ENCODE results near the gene LYSET. TPM values are rescaled to one million over a fixed set of nuclear protein-coding genes. Genes with fewer than 3 reads are reported as not detected.

Gene LYSET
- total RNA-seq, 1 experiment from 2014 or later, result 17.3 TPM

- Histone ChIP-seq H3K4me1 (peaks cover 5% of the 10 kb centered on the region; the same call in 1 of the 2 replicates), H3K9me3 (no peaks in the 10 kb centered on the region), H3K36me3 (ENCODE audit: control insufficient read depth, insufficient read depth, low read length) (no peaks in the 10 kb centered on the region), H3K27me3 (replicated peaks; ENCODE audit: control insufficient read depth, insufficient read depth, low read length) (no peaks in the 10 kb centered on the region), H3K4me3 (ENCODE audit: low read depth, low read length) (no peak overlapping the region)
- no peak for TF ChIP-seq CTCF (IDR thresholded peaks at IDR 0.05; ENCODE audit: insufficient read depth in 1 of 2, low read depth in 1 of 2, low read length in 1 of 2, severe bottlenecking in 1 of 2, unreplicated experiment in 1 of 2)
- Mint-ChIP-seq H3K27ac (ENCODE audit: unreplicated experiment) (no peak overlapping the region), H3K9me3 (ENCODE audit: unreplicated experiment) (no peaks in the 10 kb centered on the region), H3K27me3 (ENCODE audit: insufficient read depth, unreplicated experiment) (no peaks in the 10 kb centered on the region), H3K4me1 (ENCODE audit: low read depth, unreplicated experiment) (peaks cover 6% of the 10 kb centered on the region), H3K4me3 (ENCODE audit: unreplicated experiment) (no peak overlapping the region), H3K36me3 (ENCODE audit: insufficient read depth, unreplicated experiment) (peaks cover 6% of the 10 kb centered on the region)
- POLR2A ChIA-PET, result no interaction called here
- no peak for DNase-seq
- intact Hi-C loops (cut with micrococcal nuclease; ENCODE audit: unreplicated experiment), result no loop called here
- CTCF ChIA-PET, result no interaction called here
- no TSS peak for BruUV-seq (replicated peaks)
Observed at GRCh38 chr14:93142854-93143652, 42.1 kb upstream of the LYSET start.

GRCh38 chr14:93146119-93146518, 39.0 kb upstream of the LYSET start:
- Mint-ChIP-seq H3K27me3 (ENCODE audit: insufficient read depth, unreplicated experiment) (no peaks in the 10 kb centered on the region), H3K27ac (ENCODE audit: unreplicated experiment) (no peak overlapping the region), H3K4me3 (ENCODE audit: unreplicated experiment) (no peak overlapping the region), H3K9me3 (ENCODE audit: unreplicated experiment) (no peaks in the 10 kb centered on the region), H3K4me1 (ENCODE audit: low read depth, unreplicated experiment) (peaks cover 12% of the 10 kb centered on the region), H3K36me3 (ENCODE audit: insufficient read depth, unreplicated experiment) (peaks cover 5% of the 10 kb centered on the region)
- intact Hi-C loops (cut with micrococcal nuclease; ENCODE audit: unreplicated experiment), result no loop called here
- BruUV-seq (replicated peaks), result no TSS peak
- Histone ChIP-seq H3K9me3 (no peaks in the 10 kb centered on the region), H3K4me3 (ENCODE audit: low read depth, low read length) (no peak overlapping the region), H3K36me3 (ENCODE audit: control insufficient read depth, insufficient read depth, low read length) (no peaks in the 10 kb centered on the region), H3K4me1 (peaks cover 25% of the 10 kb centered on the region), H3K27me3 (replicated peaks; ENCODE audit: control insufficient read depth, insufficient read depth, low read length) (no peaks in the 10 kb centered on the region)
- CTCF ChIA-PET, result interaction anchor here (0.6 to 1.3 kb wide), 4 partner anchors 14 to 41 kb away, joined by 3 to 4 read pairs (median 4); partner anchors contain the start of gene ITPK1
- no peak for DNase-seq
- POLR2A ChIA-PET, result no interaction called here
- TF ChIP-seq CTCF (IDR thresholded peaks at IDR 0.05; ENCODE audit: insufficient read depth in 1 of 2, low read depth in 1 of 2, low read length in 1 of 2, severe bottlenecking in 1 of 2, unreplicated experiment in 1 of 2), result no peak

- H3K4me3 ChIP-seq (ENCODE audit: low read depth, low read length), result no peak overlapping the region
- Mint-ChIP-seq H3K4me3 (ENCODE audit: unreplicated experiment) (no peak overlapping the region), H3K36me3 (ENCODE audit: insufficient read depth, unreplicated experiment) (peaks cover 6% of the 10 kb centered on the region), H3K27me3 (ENCODE audit: insufficient read depth, unreplicated experiment) (no peaks in the 10 kb centered on the region), H3K27ac (ENCODE audit: unreplicated experiment) (no peak overlapping the region), H3K9me3 (ENCODE audit: unreplicated experiment) (no peaks in the 10 kb centered on the region), H3K4me1 (ENCODE audit: low read depth, unreplicated experiment) (peaks cover 12% of the 10 kb centered on the region)
- no peaks in the 10 kb centered on the region for H3K36me3 ChIP-seq (ENCODE audit: control insufficient read depth, insufficient read depth, low read length)
- H3K4me1 ChIP-seq, result peaks cover 31% of the 10 kb centered on the region
- POLR2A ChIA-PET, result interaction anchor here (0.7 kb wide), 1 partner anchor 60 kb away, joined by 5 read pairs; no protein-coding TSS in a partner anchor
- CTCF ChIA-PET, result no interaction called here
- BruUV-seq (replicated peaks), result no TSS peak
- TF ChIP-seq CTCF (IDR thresholded peaks at IDR 0.05; ENCODE audit: insufficient read depth in 1 of 2, low read depth in 1 of 2, low read length in 1 of 2, severe bottlenecking in 1 of 2, unreplicated experiment in 1 of 2), result no peak
- no peaks in the 10 kb centered on the region for H3K9me3 ChIP-seq
- intact Hi-C loops (cut with micrococcal nuclease; ENCODE audit: unreplicated experiment), result no loop called here
- H3K27me3 ChIP-seq (replicated peaks; ENCODE audit: control insufficient read depth, insufficient read depth, low read length), result no peaks in the 10 kb centered on the region
- DNase-seq, result no peak
Observed at GRCh38 chr14:93148979-93149378, 36.1 kb upstream of the LYSET start.
